ENCODE measurements around the gene PSME3IP1.

PSME3IP1 gene

DNA sequence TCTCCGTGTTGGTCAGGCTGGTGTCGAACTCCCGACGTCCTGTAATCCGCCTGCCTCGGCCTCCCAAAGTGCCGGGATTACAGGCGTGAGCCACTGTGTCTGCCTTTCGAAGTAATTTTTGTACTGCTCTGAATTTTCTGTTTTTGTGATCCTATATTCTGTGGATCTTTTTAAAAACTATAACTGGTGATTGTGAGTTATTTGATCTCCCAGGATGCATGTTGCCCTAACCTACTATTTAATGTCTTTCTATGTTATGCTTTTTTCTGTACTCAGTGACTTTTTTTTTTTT, 2.8 kb upstream of the PSME3IP1 start:
- TF ChIP-seq, protein P1, sequence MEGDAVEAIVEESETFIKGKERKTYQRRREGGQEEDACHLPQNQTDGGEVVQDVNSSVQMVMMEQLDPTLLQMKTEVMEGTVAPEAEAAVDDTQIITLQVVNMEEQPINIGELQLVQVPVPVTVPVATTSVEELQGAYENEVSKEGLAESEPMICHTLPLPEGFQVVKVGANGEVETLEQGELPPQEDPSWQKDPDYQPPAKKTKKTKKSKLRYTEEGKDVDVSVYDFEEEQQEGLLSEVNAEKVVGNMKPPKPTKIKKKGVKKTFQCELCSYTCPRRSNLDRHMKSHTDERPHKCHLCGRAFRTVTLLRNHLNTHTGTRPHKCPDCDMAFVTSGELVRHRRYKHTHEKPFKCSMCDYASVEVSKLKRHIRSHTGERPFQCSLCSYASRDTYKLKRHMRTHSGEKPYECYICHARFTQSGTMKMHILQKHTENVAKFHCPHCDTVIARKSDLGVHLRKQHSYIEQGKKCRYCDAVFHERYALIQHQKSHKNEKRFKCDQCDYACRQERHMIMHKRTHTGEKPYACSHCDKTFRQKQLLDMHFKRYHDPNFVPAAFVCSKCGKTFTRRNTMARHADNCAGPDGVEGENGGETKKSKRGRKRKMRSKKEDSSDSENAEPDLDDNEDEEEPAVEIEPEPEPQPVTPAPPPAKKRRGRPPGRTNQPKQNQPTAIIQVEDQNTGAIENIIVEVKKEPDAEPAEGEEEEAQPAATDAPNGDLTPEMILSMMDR (IDR thresholded peaks at IDR 0.05; ENCODE audit: borderline replicate concordance, insufficient read depth, low read depth, low read length): no peak
- H3K4me3 ChIP-seq (ENCODE audit: low read depth, low read length): no peak overlapping the region

DNA sequence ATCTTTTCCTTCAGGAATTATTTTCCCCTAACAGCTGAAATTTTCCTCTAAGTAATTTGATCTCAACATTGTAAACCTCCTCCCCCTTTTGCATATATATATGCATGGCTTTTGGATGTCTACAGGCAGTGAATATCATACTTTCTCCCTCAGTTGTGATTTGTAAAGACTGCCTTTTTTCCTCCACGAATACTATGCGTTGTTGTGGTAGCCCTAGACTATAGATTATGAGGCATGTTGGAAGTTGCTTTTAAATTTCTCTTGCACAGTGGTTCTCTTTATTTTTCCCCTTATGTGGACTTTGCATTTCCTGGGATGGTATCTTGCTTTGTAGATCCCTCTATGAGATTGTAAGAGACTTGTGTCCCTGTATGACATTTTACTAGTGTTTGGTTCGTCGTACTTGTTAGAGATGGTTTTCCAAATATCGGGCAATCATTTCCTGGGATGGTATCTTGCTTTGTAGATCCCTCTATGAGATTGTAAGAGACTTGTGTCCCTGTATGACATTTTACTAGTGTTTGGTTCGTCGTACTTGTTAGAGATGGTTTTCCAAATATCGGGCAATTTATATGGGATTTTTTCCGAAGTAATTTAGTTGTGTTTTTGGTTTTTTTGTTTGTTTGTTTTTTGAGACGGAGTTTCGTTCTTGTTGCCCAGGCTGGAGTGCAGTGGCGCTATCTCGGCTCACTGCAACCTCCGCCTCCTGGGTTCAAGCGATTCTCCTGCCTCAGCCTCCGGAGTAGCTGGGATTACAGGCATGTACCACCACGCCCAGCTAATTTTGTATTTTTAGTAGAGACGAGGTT, 2.3 kb upstream of the PSME3IP1 start:
- H3K4me3 ChIP-seq (ENCODE audit: low read depth, low read length): peak overlapping the region; percentile 54

DNA sequence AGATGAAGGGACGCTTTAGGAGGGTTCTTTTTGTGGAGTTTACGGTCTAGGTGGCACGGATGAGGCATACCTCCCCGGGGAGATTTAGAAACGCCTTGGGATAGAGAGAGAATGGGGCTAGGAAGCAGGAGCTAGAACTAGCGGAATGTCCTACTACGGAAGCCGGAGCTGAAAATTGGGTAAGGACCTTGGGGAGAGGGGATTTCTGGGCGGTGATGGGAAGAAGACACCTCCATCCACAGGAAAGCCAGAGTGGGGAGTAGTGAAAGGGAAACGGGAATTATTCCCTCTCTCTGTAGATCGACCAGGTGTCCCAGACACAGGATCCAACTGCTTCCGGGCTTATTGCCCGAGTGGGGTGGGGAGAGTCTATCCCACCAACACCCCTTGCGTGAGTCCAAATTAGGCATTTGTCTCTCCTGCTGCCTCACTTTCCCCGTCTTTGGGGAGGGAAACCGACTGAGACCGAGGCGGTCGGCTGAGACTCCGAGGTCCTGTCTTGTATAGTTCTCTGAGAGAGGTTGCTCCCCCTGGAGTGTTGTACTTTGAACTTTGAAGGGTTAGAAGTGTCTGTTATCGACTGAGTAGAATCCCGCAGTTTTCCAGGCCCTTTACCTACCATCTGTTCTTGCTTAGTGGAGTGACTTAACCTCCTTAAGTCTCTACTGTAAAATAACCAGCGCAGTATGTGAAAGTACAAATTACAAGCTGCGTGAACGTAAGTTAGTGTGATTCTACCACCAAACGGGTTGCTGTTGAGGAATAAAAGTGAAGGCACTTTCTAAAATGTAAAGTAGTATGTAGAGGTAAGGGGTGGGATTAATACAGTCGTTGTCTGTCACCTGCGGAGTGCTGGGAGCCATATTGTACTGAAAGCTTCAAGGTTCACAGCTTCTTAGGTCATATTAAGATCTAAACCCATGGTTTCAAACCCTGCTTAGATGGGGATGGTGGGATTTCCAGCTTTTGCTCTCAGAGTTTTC, 1.3 kb upstream of the PSME3IP1 start:
- H3K4me3 ChIP-seq (ENCODE audit: low read depth, low read length): peak overlapping the region; percentile 54
- TF ChIP-seq, protein P1 (IDR thresholded peaks at IDR 0.05; ENCODE audit: borderline replicate concordance, insufficient read depth, low read depth, low read length): no peak

DNA sequence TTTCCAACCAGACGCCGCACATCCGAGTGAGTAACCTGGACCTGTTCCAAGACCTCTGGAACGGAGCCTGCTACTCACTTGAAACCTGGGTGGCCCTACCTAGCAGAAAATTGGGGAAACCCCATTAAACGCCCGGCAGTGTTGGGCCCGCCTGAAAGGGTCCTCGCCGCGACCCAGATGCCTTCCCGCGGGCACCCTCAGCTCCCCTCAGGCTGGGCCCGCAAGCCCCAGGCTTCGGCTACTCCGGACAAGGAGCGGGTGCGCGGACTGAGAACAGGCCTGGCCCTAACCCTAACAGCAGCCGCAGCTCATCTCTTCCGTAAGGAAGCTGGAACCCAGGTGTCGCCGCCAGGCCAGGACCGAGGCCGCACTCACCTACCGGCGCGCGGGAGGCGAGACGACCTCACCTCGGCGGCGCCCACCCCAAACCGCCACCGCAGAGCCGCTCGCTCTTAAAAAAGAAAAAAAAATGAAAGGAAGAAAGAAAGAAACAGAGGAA, 344 bp downstream of the PSME3IP1 start:
- peak overlapping the region; percentile 83 for H3K4me3 ChIP-seq (ENCODE audit: low read depth, low read length)
- TF ChIP-seq, protein P1 (IDR thresholded peaks at IDR 0.05; ENCODE audit: borderline replicate concordance, insufficient read depth, low read depth, low read length): no peak

DNA sequence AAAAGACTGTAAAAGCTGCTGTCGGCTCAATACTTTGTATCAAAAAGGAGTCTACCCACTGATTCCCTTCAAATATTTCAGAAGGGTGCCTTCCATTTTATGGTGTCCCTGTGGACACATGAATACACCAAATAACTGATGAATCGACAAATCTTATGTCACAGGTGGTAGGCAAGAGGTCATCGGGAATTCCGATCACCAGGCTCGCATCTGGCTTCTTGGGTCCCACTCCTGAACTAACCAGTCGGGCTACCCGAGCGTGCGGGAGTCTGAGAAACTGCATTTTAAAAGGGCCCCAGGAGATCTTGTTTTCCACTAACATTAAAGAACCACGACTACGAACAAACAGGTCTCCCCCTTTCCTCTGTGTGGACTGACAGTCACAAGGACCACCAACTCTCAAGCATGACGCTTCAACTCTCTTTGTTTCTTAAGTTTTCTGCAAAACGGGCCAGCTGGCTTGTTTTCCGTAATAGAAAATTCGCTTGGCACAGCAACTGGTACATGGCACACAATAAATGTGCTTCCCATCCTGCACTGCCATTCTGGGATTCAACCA, 873 bp downstream of the PSME3IP1 start:
- TF ChIP-seq, protein P1 (IDR thresholded peaks at IDR 0.05; ENCODE audit: borderline replicate concordance, insufficient read depth, low read depth, low read length): no peak
- H3K4me3 ChIP-seq (ENCODE audit: low read depth, low read length): peak overlapping the region; percentile 83

DNA sequence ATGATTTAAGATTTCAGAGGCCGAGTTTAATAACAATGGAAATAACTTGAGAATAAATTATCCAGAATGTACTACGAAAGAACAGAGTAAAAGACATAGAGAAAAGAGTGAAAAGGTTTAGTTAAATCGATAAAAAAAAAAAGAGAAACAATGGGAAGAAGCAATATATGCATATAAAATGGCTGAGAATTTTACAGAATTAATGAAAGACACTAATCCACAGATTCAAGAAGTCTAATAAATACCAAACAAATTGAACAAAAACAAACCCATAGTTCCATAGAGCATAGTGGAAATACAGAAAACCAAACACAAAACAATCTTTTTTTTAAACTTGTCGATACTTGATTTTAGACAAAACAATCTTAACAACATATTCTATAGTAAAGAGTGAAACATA, 1.7 kb downstream of the PSME3IP1 start:
- no peak overlapping the region for H3K4me3 ChIP-seq (ENCODE audit: low read depth, low read length)
- TF ChIP-seq, protein P1 (IDR thresholded peaks at IDR 0.05; ENCODE audit: borderline replicate concordance, insufficient read depth, low read depth, low read length): no peak

DNA sequence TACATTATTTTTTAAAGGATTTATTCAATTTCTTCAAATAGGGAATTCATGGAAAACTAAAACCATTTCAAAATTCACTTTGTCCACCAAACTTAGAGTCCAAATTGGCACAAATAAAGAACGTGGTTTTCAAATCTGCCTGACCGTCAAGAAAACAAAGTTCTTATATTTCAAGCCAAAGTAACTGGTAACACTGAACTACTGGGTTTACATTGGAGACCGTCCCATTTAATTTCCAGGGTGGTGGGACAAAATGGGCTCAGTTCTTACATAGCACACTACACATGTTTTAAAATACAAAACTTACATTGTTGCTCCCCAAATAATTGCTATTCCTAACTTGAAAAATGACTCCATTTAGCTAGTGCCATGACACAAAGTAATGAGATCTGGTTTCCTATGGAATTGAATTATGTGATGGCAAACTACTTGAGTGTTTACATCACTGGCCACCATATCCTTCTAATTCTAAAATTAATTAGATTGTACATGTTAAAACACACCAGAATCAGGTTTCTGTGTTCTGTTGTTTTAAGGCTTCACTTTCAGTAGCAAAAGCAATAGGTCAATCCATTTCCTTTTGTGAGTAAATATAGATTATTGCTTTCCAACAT, 6.5 kb downstream of the PSME3IP1 start:
- TF ChIP-seq, protein P1 (IDR thresholded peaks at IDR 0.05; ENCODE audit: borderline replicate concordance, insufficient read depth, low read depth, low read length): no peak
- no peak overlapping the region for H3K4me3 ChIP-seq (ENCODE audit: low read depth, low read length)

Data from GM12875 (cell line).